ENCODE measurements around the gene POP4. TPM values are rescaled to one million over a fixed set of nuclear protein-coding genes. Genes with fewer than 3 reads are reported as not detected.

The POP4 gene
- total and polyA plus RNA-seq, 11 donors, result 41.2 to 157 (median 52.2) TPM

GRCh38 chr19:29598036-29598435 lies 8.0 kb upstream of the POP4 start:
- Histone ChIP-seq H3K9me3 (no peaks in the 10 kb centered on the region), H3K27ac (no peak overlapping the region), H3K4me1 (no peaks in the 10 kb centered on the region), H3K4me3 (no peak overlapping the region), H3K27me3 (peaks cover 0 to 42% (median 13%) of the 10 kb centered on the region in 9 donors), H3K36me3 (no peaks in the 10 kb centered on the region)
- intact Hi-C loops (cut with DNase I), result no loop called here
- no peak for TF ChIP-seq POLR2A (IDR thresholded peaks at IDR 0.05)
- TF ChIP-seq CTCF (IDR thresholded peaks at IDR 0.05), result no peak
- DNase-seq, result no peak
- 58 to 65% (median 62%) methylated on average over 6 to 7 of the region's 7 CpGs for WGBS, 4 donors
- ATAC-seq, result no peak

- Histone ChIP-seq H3K27me3 (peaks cover 0 to 40% (median 12%) of the 10 kb centered on the region in 9 donors), H3K4me1 (no peaks in the 10 kb centered on the region), H3K36me3 (no peaks in the 10 kb centered on the region), H3K9me3 (no peaks in the 10 kb centered on the region), H3K27ac (no peak overlapping the region), H3K4me3 (no peak overlapping the region)
- intact Hi-C loops (cut with DNase I), result no loop called here
- no peak for ATAC-seq
- WGBS, 4 donors, result 41 to 68% (median 54%) methylated on average over 3 of the region's 3 CpGs
- TF ChIP-seq POLR2A (IDR thresholded peaks at IDR 0.05) (no peak), CTCF (IDR thresholded peaks at IDR 0.05) (no peak)
- no peak for DNase-seq
These were observed 7.6 kb upstream of the POP4 start for GRCh38 chr19:29598496-29598895.

- ATAC-seq (no peak), DNase-seq (no peak)
- H3K9me3 ChIP-seq, result no peaks in the 10 kb centered on the region
- H3K36me3 ChIP-seq, result peaks cover 0 to under 1% (median 0%) of the 10 kb centered on the region in 9 donors
- no peak overlapping the region for H3K27ac ChIP-seq
- no peak overlapping the region for H3K4me3 ChIP-seq
- no peak for TF ChIP-seq POLR2A (IDR thresholded peaks at IDR 0.05)
- no peak for TF ChIP-seq CTCF (IDR thresholded peaks at IDR 0.05)
- 61 to 71% (median 66%) methylated on average over 5 of the region's 5 CpGs for WGBS, 4 donors
- intact Hi-C loops (cut with DNase I), result loop anchor here in 4 of 10 donors (10.0 kb wide), 4 partner anchors 61 to 1741 kb away; partner anchors contain the start of genes PLEKHF1 (in 1 of the 4) and TSHZ3 (in 1 of the 4)
- peaks cover 0 to 5% (median 0%) of the 10 kb centered on the region in 9 donors for H3K27me3 ChIP-seq
- H3K4me1 ChIP-seq, result peaks cover 0 to 19% (median 13%) of the 10 kb centered on the region in 12 donors
These were observed 2.8 kb upstream of the POP4 start for GRCh38 chr19:29603308-29603707.

- Histone ChIP-seq H3K4me1 (peaks cover 0 to 23% (median 15%) of the 10 kb centered on the region in 12 donors), H3K4me3 (peak overlapping the region; percentile 61 to 97 (median 88)), H3K27ac (peak overlapping the region; percentile 86 to 97 (median 93)), H3K9me3 (no peaks in the 10 kb centered on the region), H3K36me3 (peaks cover 0 to 30% (median 23%) of the 10 kb centered on the region in 9 donors), H3K27me3 (no peaks in the 10 kb centered on the region)
- TF ChIP-seq POLR2A (IDR thresholded peaks at IDR 0.05) (no peak), CTCF (IDR thresholded peaks at IDR 0.05) (no peak)
- ATAC-seq (peak; percentile 31 to 54 (median 44)), DNase-seq (no peak)
- 0 to 2% (median 1%) methylated on average over 10 to 12 of the region's 12 CpGs for WGBS, 4 donors
- intact Hi-C loops (cut with DNase I), result loop anchor here in 6 of 10 donors (2.0 to 10.0 kb wide), 9 partner anchors 56 to 1738 kb away; partner anchors contain the start of genes PLEKHF1 (in 2 of the 6), CCNE1 (in 1 of the 6), TSHZ3 (in 1 of the 6) and UQCRFS1 (in 1 of the 6)
These were observed 301 bp downstream of the POP4 start for GRCh38 chr19:29606420-29606747.
